HG02840 (cell line): Measurements from ENCODE around the gene COL6A3.
"Not testable (repeated sequence)": the region's sequence is repeated elsewhere in the genome, so short reads cannot be mapped to it uniquely, and the experiment has no call there.

Experiments
- ATAC-seq: cut with Tn5 transposase; IDR thresholded peaks from one replicate; pipeline ENCODE4 v1.9.1; 2021; ENCODE audit warnings: mild to moderate bottlenecking, moderate library complexity, moderate number of reproducible peaks; ENCODE audit not compliant: unreplicated experiment, low FRiP score

The COL6A3 gene

DNA sequence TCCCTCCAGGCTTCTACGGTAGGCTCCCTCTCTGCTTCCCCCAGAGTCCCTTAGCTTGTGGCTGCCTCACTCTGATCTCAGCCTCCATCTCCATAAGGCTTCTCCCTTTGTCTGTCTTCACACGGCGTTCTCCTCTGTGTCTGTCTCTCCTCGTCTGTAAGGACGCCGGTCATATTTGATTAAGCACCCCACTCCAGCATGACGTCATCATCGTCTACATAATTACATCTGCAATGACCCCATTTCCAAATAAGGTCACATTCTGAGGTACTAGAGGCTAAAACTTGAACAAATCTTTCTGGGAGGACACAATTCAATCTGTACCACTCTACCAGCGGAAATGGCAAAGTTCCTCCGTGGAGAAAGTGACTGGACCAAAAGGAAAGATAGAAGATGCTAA, 8.3 kb upstream of the COL6A3 start:
- no peak for ATAC-seq

GRCh38 chr2:237421542-237422116, 7.7 kb upstream of the COL6A3 start:
- ATAC-seq, result no peak

DNA sequence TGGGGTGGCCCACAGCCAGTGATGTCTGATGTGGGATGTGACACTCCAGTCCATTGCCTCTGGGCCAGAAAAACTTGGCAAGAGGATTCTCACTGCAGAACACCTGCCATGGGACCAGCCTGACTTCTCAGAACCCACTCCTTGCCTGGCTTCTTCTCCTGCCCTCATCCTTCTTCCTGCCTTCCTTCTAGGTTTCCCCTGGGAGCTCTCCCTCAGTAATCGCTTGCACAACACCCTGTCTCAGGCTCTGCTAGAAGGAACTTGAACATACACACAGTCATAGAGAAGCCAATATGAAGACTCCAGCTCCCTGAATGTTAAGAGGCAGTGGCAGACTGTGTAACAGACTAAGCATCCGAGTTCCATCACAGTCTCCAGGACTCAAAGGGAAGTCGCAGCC, 4.3 kb upstream of the COL6A3 start:
- ATAC-seq, result no peak

DNA sequence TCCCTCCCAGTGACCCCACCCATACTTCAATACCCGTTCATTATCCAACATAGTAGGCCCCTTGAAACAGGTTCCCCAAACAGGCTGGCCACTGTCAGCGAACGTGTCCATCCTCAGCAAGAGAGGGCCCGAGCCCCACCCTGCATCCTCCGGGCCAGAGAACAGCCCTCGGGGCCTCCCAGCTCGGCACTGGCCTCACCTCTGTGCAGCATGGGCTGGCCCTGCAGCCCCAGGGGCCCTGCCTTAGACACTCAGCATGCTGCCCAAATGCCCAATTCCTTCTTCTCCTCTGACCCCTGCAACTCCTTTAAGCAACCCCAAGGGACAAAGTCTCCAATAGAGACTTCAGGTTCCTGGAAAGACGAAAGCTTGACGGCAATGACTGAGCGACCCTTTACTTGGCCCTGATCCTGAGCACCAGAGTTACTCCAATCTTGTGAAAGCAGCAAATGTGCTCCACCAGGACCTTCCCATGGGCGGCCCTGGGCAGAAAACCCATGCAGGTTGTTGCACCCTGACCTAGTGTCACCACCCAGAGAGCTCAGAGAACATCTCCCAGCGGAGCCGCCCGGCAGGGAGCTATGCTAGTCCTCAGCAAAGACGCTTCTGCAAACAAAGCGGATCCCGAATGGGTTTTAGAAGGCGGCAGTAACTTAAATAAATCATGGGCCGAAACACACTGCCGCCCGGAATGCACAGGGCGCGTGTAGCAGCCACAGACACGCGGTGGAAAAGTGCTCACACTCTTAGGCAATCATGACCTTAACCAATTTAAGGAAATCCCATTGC, 782 bp downstream of the COL6A3 start:
- no peak for ATAC-seq

DNA sequence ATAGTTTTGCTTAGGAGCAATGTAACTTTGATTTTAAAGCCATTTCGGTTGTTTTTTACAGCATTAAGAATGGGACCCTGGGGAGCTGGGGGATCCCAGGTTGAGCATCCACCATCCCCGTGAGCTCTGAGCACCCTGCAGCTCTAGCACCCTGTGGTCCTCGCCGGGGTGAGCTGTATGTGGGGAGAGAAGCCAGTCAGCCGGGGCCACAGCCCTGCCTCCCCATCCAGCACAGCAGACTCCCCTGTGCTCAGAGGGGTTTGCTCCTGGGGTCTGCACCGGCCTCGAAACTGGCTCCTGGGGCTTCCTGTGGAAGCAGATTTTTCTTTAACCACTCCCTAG, 1.3 kb downstream of the COL6A3 start:
- no peak for ATAC-seq

DNA sequence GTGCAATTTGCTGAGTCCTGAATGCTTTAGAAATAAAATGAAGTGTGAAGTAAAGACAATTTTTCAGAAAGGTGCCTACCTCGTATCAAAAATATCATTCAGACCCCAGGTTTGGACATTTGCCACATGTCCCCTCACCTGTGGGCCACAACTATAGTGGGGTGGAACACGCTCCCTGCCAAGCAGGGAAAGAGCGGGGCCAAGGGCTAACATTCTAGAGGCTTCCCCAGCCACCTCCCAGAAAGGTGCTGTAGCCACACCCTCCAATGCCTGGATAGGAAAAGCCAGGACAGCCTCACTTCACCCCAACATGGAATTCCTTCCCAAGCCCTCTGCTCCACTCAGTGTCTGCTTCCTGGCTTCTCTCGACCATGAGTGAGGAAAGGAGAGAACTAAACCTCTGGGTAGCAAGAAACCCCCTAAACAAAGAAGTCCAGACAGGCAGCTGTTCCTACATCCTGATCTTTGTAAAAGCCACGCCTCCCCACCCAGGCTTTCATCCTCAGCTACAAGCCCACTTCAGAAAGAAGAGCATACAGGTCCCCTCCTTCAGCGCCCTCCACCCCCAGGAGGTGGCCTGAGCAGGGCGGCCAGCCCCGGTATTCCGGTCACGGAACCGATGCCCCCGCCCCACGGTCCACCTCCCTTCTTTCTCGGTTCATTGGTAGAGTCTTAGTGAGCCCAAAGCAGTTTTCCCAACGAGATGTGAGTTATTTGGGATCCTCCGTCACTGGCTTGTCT, 2.1 kb downstream of the COL6A3 start:
- ATAC-seq, result no peak

DNA sequence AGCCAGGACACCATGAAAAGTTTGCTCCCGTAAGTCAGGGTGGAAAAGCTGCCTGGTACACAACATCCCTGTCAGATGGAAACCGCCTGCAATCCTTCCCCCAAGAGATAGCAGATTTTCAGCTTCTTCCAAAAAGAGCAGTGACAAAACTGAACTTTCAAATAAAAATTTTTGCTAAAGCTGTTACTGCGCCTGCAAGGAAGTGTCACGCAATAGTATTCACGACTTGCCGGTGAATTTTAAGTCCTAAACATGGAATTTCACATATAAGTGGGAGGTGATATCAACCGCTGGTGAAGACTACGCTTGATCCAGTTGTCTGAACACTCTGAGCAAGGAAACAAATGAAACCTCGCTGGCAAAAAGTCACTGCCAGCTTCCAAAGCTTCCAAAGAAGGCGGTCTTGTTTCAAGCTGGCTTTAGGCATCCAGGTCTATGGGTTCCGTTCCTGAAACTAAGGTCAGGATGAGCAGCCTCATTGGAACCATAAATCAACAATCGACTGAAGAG, 2.8 kb downstream of the COL6A3 start:
- no peak for ATAC-seq

GRCh38 chr2:237409263-237409662, 4.7 kb downstream of the COL6A3 start:
- ATAC-seq, result not testable (repeated sequence)

DNA sequence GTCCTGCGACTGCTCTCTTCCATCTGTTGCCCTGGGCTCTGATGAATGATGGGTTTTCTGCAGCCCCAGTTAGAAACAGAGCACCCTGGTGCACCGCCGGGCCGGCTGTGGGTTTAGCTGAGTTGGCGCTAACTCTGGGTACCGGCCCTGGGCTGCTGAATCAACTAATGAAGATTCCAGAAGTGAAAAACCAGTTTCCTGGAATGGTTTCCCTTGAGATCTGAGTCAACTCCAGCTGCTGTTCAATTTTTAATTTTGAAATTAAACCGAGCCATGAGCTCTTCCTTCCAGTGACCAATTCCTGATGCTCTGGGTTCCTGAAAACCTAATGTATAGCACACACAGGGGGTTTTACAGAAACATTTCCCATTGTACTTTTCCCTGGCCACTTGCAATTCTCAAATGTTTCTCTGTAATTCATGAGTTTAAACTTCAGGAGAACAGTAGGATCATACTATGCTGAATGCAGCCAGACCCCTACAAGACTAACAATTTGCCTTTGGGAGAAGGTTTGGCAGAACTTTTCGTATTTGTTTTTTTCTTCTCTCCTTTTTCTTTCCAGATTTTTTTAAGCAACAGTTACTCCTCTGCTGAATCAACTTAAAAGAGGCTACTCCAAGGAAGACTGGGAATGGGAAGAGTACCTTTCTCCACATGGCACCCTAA, 5.5 kb downstream of the COL6A3 start:
- ATAC-seq, result no peak

- ATAC-seq, result no peak
These were observed 6.3 kb downstream of the COL6A3 start for GRCh38 chr2:237407700-237408099.

DNA sequence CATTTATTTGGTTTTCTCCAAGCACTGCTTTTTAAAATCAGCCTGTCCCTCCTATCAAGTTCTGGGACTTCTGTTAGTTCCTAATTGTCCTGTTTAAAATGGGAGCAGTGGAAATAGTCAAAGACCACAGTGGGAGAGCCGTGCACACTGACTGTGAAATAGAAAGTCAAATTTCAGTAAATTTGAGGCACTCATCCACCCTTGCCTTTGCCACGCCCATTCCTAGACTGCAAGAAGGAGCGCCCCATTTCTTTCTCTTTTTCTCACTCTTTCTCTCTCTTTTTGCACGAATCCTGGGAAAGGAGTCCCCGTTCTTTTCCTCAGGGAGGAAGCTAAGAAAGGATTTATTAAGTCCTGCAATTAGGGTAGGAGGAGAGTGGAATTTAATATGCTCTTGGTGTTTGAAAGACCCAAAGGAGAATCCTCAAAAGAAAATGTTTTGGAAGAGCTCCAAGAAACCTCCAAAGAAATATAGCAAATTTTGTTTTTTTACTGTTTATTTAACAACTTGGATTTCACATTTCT, 7.5 kb downstream of the COL6A3 start:
- ATAC-seq, result no peak

DNA sequence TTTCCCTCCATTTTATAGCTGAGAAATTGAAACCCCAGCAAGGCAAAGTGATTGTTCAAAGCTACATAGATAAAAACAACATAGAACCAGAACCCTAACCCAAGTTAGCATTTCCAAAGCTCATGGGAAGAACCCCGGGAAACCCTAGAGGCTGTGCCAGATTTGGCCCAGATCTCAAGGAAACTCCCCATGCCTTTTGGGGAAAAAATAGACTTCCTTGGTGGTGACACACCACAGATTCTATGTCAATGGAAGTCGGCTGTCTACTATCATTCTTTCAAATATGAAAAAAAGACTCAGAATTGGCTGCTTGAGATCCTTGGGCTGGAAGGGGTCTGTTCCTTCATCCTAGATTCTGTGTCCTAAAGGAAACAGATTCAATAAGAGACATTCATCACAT, 8.4 kb downstream of the COL6A3 start:
- ATAC-seq, result no peak

- ATAC-seq, result no peak
These were observed 8.9 kb downstream of the COL6A3 start for GRCh38 chr2:237405006-237405559.

GRCh38 chr2:237404413-237404812, 9.6 kb downstream of the COL6A3 start:
- no peak for ATAC-seq

- ATAC-seq, result no peak
These were observed 10.7 kb downstream of the COL6A3 start for GRCh38 chr2:237403024-237403882.

GRCh38 chr2:237400199-237400598, 13.8 kb downstream of the COL6A3 start:
- no peak for ATAC-seq

DNA sequence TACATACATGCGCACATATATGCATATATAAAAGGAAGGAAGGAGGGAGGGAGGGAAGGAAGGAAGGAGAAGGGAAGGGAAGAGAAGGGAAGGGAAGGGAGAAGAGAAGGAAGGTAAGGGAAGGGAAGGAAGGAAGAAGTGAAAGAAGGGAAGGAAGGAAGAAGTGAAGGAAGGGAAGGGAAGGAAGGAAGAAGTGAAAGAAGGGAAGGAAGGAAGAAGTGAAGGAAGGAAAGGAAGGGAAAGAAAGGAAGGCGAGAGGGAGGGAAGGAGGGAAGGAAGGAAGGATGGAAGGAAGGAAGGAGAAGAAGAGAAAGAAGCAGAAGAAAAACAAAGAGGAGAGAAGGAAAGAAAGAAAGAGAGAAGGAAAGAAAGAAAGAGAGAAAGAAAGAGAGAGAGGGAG, 16.9 kb downstream of the COL6A3 start:
- ATAC-seq, result no peak

- ATAC-seq, result no peak
These were observed 20.4 kb downstream of the COL6A3 start for GRCh38 chr2:237393523-237393922.

GRCh38 chr2:237392186-237392585, 21.8 kb downstream of the COL6A3 start:
- no peak for ATAC-seq

GRCh38 chr2:237391140-237391539, 22.8 kb downstream of the COL6A3 start:
- no peak for ATAC-seq
